ENCODE measurements around the gene KCNMA1.

DNA sequence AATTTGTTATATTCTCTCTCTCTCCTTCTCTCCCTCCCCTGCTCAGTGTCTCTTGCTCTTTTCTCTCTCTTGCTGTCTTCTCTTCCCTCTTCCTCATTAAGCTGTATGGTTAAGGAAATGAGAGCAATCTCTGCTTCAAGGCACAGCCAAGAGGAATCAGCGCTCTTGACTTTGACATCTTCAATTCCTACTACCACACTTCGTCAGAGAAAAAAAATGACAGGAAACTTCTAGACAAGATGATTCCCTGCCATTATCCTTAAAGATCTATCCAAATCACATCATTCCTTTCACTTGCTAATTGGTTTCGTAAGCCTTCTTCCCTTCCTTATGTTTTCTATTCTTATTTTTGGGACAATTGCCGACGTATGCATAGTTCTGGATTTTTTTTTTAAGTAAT lies 425.0 kb downstream of the KCNMA1 start:
- TF ChIP-seq, protein P1, sequence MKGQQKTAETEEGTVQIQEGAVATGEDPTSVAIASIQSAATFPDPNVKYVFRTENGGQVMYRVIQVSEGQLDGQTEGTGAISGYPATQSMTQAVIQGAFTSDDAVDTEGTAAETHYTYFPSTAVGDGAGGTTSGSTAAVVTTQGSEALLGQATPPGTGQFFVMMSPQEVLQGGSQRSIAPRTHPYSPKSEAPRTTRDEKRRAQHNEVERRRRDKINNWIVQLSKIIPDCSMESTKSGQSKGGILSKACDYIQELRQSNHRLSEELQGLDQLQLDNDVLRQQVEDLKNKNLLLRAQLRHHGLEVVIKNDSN (IDR thresholded peaks at IDR 0.05; ENCODE audit: borderline replicate concordance, low read depth): no peak
- TF ChIP-seq TAF1 (IDR thresholded peaks at IDR 0.05; ENCODE audit: borderline replicate concordance, low read depth, low read length) (no peak), NFIC (IDR thresholded peaks at IDR 0.05; ENCODE audit: borderline replicate concordance) (no peak), EZH2phosphoT487 (IDR thresholded peaks at IDR 0.05; ENCODE audit: borderline replicate concordance, low read depth) (no peak), POLR2AphosphoS5 (IDR thresholded peaks at IDR 0.05; ENCODE audit: low read depth, low read length) (no peak), RAD21 (IDR thresholded peaks at IDR 0.05; ENCODE audit: low read length) (no peak), EP300 (IDR thresholded peaks at IDR 0.05; ENCODE audit: borderline replicate concordance in 1 of 2, low read depth in 1 of 2, low read length in 1 of 2) (no peak), SIN3A (IDR thresholded peaks at IDR 0.05; ENCODE audit: borderline replicate concordance, low read depth, low read length) (no peak), CHD2 (IDR thresholded peaks at IDR 0.05; ENCODE audit: low read length, partially characterized antibody) (no peak)
- TF ChIP-seq, protein P2, sequence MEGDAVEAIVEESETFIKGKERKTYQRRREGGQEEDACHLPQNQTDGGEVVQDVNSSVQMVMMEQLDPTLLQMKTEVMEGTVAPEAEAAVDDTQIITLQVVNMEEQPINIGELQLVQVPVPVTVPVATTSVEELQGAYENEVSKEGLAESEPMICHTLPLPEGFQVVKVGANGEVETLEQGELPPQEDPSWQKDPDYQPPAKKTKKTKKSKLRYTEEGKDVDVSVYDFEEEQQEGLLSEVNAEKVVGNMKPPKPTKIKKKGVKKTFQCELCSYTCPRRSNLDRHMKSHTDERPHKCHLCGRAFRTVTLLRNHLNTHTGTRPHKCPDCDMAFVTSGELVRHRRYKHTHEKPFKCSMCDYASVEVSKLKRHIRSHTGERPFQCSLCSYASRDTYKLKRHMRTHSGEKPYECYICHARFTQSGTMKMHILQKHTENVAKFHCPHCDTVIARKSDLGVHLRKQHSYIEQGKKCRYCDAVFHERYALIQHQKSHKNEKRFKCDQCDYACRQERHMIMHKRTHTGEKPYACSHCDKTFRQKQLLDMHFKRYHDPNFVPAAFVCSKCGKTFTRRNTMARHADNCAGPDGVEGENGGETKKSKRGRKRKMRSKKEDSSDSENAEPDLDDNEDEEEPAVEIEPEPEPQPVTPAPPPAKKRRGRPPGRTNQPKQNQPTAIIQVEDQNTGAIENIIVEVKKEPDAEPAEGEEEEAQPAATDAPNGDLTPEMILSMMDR (IDR thresholded peaks at IDR 0.05): no peak

All from SK-N-SH (cell line).